K562 (cell line): ENCODE results near the gene STAU1. TPM values are rescaled to one million over a fixed set of nuclear protein-coding genes. Genes with fewer than 3 reads are reported as not detected.

Experiments used
- HNRNPUL1 ChIP-seq: fragments of 200-400 bp; formaldehyde crosslinking; IDR thresholded peaks from 2 replicates; pipeline ENCODE4 v1.6.1; 2017; ENCODE audit warnings: low read length
- KLF6 ChIP-seq: fragments of 250-450 bp; sonication (Bioruptor Pico); IDR thresholded peaks from 2 replicates; pipeline ENCODE4 v1.4.0; 2020; ENCODE audit warnings: mild to moderate bottlenecking, moderate library complexity, borderline replicate concordance
- MTA3 ChIP-seq: fragments of 450-650 bp; formaldehyde crosslinking; IDR thresholded peaks from 2 replicates; pipeline ENCODE4 v1.6.1; 2017; ENCODE audit warnings: mild to moderate bottlenecking, borderline replicate concordance
- PHTF2 ChIP-seq: fragments of 250-450 bp; sonication (Bioruptor Pico); IDR thresholded peaks from 2 replicates; pipeline ENCODE4 v1.5.0; 2021; ENCODE audit warnings: mild to moderate bottlenecking
- SIRT6 ChIP-seq: IDR thresholded peaks from one replicate; pipeline ENCODE4 v1.6.1; 2012; ENCODE audit warnings: low read depth, mild to moderate bottlenecking, control low read depth, inconsistent platforms, low read length, moderate library complexity
- THAP12 ChIP-seq: fragments of 250-450 bp; sonication (Bioruptor Pico); IDR thresholded peaks from 2 replicates; pipeline ENCODE4 v1.9.0; 2021; ENCODE audit warnings: mild to moderate bottlenecking, inconsistent platforms
- ZNF280A ChIP-seq: fragments of 450-650 bp; IDR thresholded peaks from 2 replicates; pipeline ENCODE4 v1.6.1; 2018; ENCODE audit warnings: mild to moderate bottlenecking, low read depth; ENCODE audit not compliant: partially characterized antibody
- ZNF609 ChIP-seq: sonication (generic); formaldehyde crosslinking; IDR thresholded peaks from 2 replicates; pipeline ENCODE4 v1.8.1; 2023; ENCODE audit warnings: missing genetic modification reagents, mild to moderate bottlenecking, borderline replicate concordance
- polyA plus RNA-seq, 8 experiments: library from polyadenylated mRNA; depleted of rRNA in 4 of 8; stranded (reverse) in 5 of 8; unstranded in 3 of 8; fragments of >200 nt; fragmentation: Nextera tagmentation in 2 of 8; fragmentation: Illumina TruSeq in 1 of 8; extraction: Ambion mirVana in 2 of 8; extraction: Trizol in 1 of 8; gene quantifications; 2 replicates each; pipeline versions ENCODE4 v1.2.1 to v1.2.3, GENCODE V29; 2011 to 2014; ENCODE audit warnings: inconsistent platforms in 1 of 8, missing spikeins in 1 of 8
- total RNA-seq, 7 experiments: library from RNA; depleted of rRNA in 6 of 7; stranded (reverse); fragments of >200 nt in 6 of 7; fragmentation: Illumina TruSeq in 2 of 7; extraction: Trizol in 2 of 7; gene quantifications; 2 replicates each; pipeline versions ENCODE4 v1.2.1 to v1.2.3, GENCODE V29; 2011 to 2021; ENCODE audit warnings: low replicate concordance in 1 of 7

Gene STAU1
- total and polyA plus RNA-seq, 9 of the 15 experiments (the other 6 are each of a cell fraction or from before 2014, with no cell fraction given): 18.0 to 106 (median 50.6) TPM

GRCh38 chr20:49118307-49118706 lies 69.8 kb downstream of the STAU1 start (continued):
- TF ChIP-seq ZNF280A (no peak), ZNF609 (no peak), PHTF2 (no peak), SIRT6 (no peak), MTA3 (no peak), THAP12 (CRISPR knock-in tag) (no peak), KLF6 (CRISPR knock-in tag) (no peak), HNRNPUL1 (no peak)
